OCI-LY3 (cell line): ENCODE results near the gene PEPD.

ENCODE experiments used
- H2AFZ ChIP-seq: fragments of 200-600, 300-600 bp; shearing (Covaris generic); 2 replicates; pipeline ENCODE4 v1.6.0; 2014; ENCODE audit warnings: antibody characterized with exemption, low read depth, low read length
- H3K27ac ChIP-seq: fragments of 200-600, 300-600 bp; sonication (generic); 2 replicates; pipeline ENCODE4 v1.5.1; 2014; ENCODE audit warnings: mild to moderate bottlenecking, low read length, moderate library complexity, mixed read lengths
- H3K27me3 ChIP-seq: fragments of 200-600, 300-600 bp; sonication (generic); 2 replicates; pipeline ENCODE4 v1.6.1; 2014; ENCODE audit warnings: low read depth, low read length, mixed read lengths
- H3K36me3 ChIP-seq: fragments of 200-600, 300-600 bp; sonication (generic); replicated peaks from 2 replicates; pipeline ENCODE3; 2014; ENCODE audit warnings: low read depth, low read length, mixed read lengths
- H3K4me1 ChIP-seq: fragments of 300-600, 200-600 bp; sonication (generic); 2 replicates; pipeline ENCODE4 v1.6.1; 2014; ENCODE audit warnings: low read length, mixed read lengths
- H3K4me2 ChIP-seq: fragments of 200-600, 300-600 bp; sonication (generic); 2 replicates; pipeline ENCODE4 v1.6.1; 2014; ENCODE audit warnings: low read length, mixed read lengths
- H3K4me3 ChIP-seq: fragments of 300-600, 200-600 bp; sonication (generic); 2 replicates; pipeline ENCODE4 v1.5.1; 2014; ENCODE audit warnings: antibody characterized with exemption, mild to moderate bottlenecking, low read length, moderate library complexity
- H3K79me2 ChIP-seq: fragments of 300-600, 200-600 bp; shearing (Covaris generic); 2 replicates; pipeline ENCODE4 v1.6.1; 2014; ENCODE audit warnings: mild to moderate bottlenecking, low read length, mixed read lengths
- H3K9ac ChIP-seq: fragments of 300-600, 200-600 bp; shearing (Covaris generic); 2 replicates; pipeline ENCODE4 v1.6.0; 2014; ENCODE audit warnings: mild to moderate bottlenecking, low read length, moderate library complexity
- H3K9me3 ChIP-seq: fragments of 200-600, 300-600 bp; shearing (Covaris generic); 2 replicates; pipeline ENCODE4 v1.6.1; 2014; ENCODE audit warnings: low read length, mixed read lengths; ENCODE audit not compliant: insufficient read depth
- H4K20me1 ChIP-seq: fragments of 200-600, 300-600 bp; sonication (generic); 2 replicates; pipeline ENCODE4 v1.6.1; 2016; ENCODE audit warnings: low read length, mixed read lengths; ENCODE audit not compliant: insufficient read depth
- CTCF ChIP-seq: fragments of 200-600, 300-600 bp; sonication (generic); IDR thresholded peaks from 2 replicates; pipeline ENCODE4 v1.5.1; 2014; ENCODE audit warnings: antibody characterized with exemption, low read length, low read depth
- EZH2phosphoT487 ChIP-seq: fragments of 200-600 bp; shearing (Covaris generic); IDR thresholded peaks from 2 replicates; pipeline ENCODE4 v1.6.1; 2018; ENCODE audit warnings: antibody characterized with exemption, mixed run types, low read depth

PEPD gene

GRCh38 chr19:33375837-33376159 is 145.8 kb downstream of the PEPD start:
- no peak overlapping the region for H3K9ac ChIP-seq
- peaks cover 67% of the 10 kb centered on the region for H4K20me1 ChIP-seq
- no peak overlapping the region for H3K27ac ChIP-seq
- peak overlapping the region; percentile 94; the same call in 1 of the 2 replicates for H3K4me2 ChIP-seq
- H3K36me3 ChIP-seq, result peaks cover 40% of the 10 kb centered on the region
- no peaks in the 10 kb centered on the region for H3K27me3 ChIP-seq
- H3K4me3 ChIP-seq, result no peak overlapping the region
- H2AFZ ChIP-seq, result no peak overlapping the region
- H3K4me1 ChIP-seq, result peaks cover 24% of the 10 kb centered on the region
- H3K9me3 ChIP-seq, result no peaks in the 10 kb centered on the region
- no peak for TF ChIP-seq EZH2phosphoT487
- no peak for TF ChIP-seq CTCF
- peaks cover 72% of the 10 kb centered on the region for H3K79me2 ChIP-seq

DNA sequence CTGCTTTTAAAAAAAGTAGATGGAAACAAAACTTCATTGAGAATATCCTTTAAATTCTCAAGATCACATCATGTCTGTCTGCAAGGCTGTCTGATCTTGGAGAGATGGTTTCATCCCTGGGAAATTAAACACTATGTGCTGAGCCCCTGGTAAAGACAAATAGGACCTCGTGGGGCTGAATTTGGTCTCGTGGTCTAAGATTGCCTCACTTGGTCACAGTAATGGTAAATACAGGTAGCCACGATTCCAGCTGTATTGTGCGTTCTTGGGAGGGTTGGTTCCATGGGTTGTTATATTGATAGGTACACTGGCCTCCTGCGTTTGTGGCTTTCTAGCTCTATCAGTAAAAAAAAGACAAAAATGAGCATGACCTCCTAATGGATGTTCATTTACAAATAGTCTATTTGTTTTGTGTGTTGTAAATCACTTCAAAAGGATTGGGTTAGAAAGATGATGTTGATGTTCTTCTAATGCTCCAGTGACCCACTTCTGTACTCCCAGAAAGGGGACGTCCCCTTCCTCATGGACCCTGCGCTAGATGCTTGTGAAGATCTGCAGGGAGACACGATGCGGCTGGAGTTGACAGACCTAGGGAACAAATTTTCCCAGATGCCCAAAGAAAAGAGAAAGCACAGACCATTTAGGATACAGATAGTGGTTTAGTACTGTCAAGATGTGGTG is 146.3 kb downstream of the PEPD start:
- no peak for TF ChIP-seq EZH2phosphoT487
- no peak for TF ChIP-seq CTCF
- H3K9me3 ChIP-seq, result no peaks in the 10 kb centered on the region
- no peaks in the 10 kb centered on the region for H3K27me3 ChIP-seq
- H3K4me1 ChIP-seq, result peaks cover 24% of the 10 kb centered on the region
- H3K79me2 ChIP-seq, result peaks cover 67% of the 10 kb centered on the region
- H3K27ac ChIP-seq, result no peak overlapping the region
- peak overlapping the region; percentile 94 for H3K4me2 ChIP-seq
- H2AFZ ChIP-seq, result no peak overlapping the region
- H4K20me1 ChIP-seq, result peaks cover 62% of the 10 kb centered on the region
- peak overlapping the region; percentile 96 for H3K9ac ChIP-seq
- H3K36me3 ChIP-seq, result peaks cover 35% of the 10 kb centered on the region
- peak overlapping the region; percentile 98 for H3K4me3 ChIP-seq

DNA sequence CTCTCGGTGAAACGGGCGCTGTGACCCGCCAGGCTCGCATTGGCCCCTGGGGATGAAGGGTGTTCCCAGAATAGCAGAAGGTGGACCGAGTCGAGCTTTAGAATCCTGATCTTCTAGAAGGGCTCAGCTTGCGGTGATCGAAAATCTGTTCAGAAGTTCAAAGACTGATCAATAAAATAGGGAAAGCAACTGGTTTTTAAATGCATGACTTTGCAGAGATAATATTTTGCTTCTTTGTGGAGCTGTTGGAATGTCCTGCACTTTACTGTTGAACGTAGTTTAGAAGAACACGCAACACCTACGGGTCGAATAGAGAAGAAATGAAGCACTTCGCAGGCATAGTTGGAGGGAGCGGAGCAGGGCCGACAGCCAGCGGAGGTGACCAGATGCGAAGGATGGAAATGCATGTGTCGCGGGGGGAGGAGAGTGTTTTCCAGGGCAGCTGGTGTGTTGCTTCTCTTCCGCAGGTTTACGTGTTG is 147.3 kb downstream of the PEPD start:
- Histone ChIP-seq H3K9me3 (no peaks in the 10 kb centered on the region), H3K9ac (peak overlapping the region; percentile 96), H3K27me3 (no peaks in the 10 kb centered on the region), H3K4me2 (peak overlapping the region; percentile 94), H3K36me3 (peaks cover 25% of the 10 kb centered on the region), H3K27ac (peak overlapping the region; percentile 86), H2AFZ (no peak overlapping the region), H4K20me1 (peaks cover 51% of the 10 kb centered on the region), H3K4me1 (peaks cover 24% of the 10 kb centered on the region), H3K79me2 (peaks cover 57% of the 10 kb centered on the region), H3K4me3 (peak overlapping the region; percentile 98)
- 0 out of 2 replicates have a peak, but pooled peaks have one; percentile 2 for TF ChIP-seq CTCF
- no peak for TF ChIP-seq EZH2phosphoT487

DNA sequence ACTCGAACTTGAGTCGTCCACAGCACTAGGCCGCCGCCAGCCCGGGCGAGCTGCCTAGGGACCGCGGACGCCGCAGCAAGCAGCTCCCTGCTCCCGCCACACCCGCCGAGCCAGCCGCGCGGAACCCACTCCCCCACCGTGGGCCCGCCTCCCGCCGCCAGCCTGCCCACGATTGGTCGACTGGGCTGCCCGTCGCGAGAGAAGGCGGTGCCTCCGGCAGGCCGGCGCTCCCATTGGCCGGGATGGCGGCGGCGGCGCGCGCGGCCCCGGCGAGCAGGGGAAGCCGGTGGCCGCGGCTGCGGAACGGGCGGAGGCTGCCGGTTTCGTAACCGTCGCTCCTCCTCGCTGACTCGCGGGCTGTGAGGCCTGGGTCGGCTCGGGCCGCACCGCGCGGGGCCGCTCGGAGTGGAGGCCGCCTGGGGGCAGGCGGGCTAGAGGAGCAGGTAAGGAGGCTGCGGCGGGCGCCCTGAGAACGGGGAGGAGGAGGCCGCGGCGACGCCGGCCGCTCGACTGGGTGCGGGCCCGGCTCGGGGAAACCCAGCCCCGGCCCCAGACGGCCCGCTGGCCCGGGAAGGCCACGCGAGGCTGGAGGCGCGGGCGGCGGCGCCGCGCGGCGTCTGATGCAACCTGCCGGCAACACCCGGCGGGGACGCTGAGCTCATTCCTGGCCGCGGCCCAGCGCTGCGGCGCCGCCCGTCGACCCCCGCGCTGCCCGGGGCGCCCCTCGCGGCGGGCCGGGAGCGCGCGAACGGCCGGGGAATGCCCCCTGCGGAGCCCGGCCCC is 147.9 kb downstream of the PEPD start, which contains the start of gene CEBPG:
TSS of gene CEBPG (plus strand) at position 257 of the 783 bp plus-strand sequence. CDS start 5,531 bp downstream, outside the sequence.
- Histone ChIP-seq H3K79me2 (peaks cover 51% of the 10 kb centered on the region), H2AFZ (peak within 1 kb of the TSS; percentile 50; the same call in 1 of the 2 replicates), H3K27ac (peak within 1 kb of the TSS; percentile 86), H3K9ac (peak within 1 kb of the TSS; percentile 96), H4K20me1 (peaks cover 45% of the 10 kb centered on the region), H3K36me3 (peaks cover 19% of the 10 kb centered on the region), H3K4me3 (peak within 1 kb of the TSS; percentile 98), H3K9me3 (no peaks in the 10 kb centered on the region), H3K4me1 (peaks cover 24% of the 10 kb centered on the region), H3K4me2 (peak within 1 kb of the TSS; percentile 94), H3K27me3 (peaks cover 4% of the 10 kb centered on the region; the same call in 1 of the 2 replicates)
- TF ChIP-seq CTCF (peak; percentile 10; the same call in 1 of the 2 replicates), EZH2phosphoT487 (no peak)
